Measurements from ENCODE around the gene IGFLR1.
"Not testable (repeated sequence)": the region's sequence is repeated elsewhere in the genome, so short reads cannot be mapped to it uniquely, and the experiment has no call there.

Gene IGFLR1

DNA sequence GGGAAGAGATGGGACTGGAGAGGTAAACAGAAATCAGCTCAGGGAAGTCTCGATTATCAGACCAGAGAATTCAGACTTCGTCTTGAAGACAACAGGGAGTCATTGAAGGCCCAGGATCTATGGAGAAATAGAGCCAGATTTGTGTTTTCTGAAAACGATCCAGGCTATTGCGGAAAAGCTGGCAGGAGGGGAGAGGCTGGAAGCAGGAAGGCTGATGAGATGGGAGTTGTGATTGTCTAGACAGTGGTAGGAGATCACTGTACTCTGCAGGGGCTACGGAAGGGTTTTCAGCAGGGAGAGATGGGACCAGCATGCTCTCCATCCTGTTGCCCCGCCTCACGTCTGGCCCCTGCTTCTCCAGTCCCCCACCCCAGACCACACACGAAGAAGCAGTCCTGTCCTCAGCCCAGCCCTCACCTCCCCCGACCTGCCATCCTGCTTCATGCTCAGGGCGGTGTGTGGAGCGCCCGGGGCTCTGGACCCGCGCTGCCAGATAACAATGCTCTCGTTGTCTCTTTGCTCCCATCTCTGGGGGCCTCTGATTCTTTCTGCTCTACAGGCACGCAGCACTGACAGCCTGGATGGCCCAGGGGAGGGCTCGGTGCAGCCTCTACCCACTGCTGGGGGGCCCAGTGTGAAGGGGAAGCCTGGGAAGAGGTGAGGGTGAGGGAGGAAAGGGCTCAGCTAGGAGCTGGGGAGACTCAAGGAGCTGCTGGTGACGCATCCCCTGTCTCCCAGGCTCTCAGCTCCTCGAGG is 35.0 kb upstream of the IGFLR1 start:
- no peak for DNase-seq

DNA sequence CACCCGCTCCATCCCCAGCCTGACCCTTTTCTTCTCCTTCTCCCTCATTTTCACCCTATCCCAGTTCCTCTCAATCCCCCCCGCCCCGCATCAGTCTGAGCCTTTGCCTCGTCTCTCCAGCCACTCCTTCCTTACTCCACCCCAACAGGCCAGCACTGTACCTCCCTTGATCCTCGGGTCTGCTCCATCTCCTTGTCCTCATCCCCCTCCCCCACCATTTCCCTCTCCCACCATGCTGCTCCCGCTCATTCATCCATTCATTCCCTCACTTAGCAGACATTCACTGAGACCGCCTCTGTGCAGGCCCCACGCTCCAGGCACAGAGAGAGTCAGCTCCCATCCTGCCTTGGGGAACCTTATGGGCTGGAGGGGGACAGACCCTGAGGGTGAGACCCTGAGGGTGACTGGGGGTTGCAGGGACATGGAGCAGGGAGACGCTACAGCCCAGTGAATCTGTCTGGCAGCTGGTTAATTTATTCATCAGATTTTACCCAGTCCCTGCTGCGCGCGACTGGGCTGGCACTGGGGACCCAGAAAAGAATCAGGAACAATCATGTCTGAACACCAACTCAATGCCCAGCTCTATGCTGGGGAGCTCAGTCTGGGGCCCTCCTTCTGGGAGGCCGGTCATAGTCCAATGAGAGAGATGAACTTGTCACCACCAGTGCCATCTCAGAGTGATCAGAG is 34.0 kb upstream of the IGFLR1 start:
- no peak for DNase-seq

DNA sequence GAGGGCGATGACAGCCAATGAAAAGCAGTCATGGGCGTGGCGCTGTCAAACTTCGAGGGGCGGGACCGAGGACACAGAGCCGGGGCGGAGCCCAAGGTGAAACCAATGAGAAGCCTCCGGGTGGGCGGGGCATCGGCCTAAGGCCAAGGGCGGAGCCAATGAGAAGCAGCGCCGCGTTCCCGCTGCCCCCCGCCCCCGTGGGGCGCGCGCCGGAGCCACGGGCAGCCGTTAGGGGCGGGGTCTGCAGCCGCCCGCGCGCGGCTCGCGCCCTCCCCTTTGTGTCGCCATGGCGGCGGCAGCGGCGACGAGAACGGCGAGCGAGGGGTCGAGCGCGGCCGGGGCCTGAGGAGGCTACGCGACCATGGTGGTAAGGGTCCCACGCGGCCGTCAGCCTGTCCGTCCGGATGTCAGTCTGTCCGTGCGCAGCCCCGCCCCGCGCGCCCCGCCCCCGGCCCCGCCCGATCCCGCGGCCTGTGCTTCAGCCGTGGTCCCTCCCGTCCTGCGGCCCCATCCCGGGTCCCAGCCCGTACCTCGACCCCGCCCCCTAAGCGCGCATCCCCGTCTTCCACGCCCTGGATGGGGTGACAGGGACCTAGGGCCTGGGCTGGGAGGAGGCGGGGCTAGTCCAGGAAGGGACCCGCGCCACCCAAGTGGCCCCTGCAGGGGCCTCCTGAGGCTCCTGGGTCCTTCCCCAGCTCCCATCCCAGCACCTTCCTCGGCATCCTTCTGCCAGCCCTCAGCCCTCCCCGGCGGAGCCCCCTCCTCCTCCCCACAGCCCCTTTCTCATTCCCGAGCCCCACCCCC is 33.2 kb upstream of the IGFLR1 start, which contains the start of gene ARHGAP33:
Gene ARHGAP33 (plus strand): TSS at position 267 of the 804 bp plus-strand sequence. CDS start 95 bp downstream, at position 362.
- peak; percentile 98 to 99 for DNase-seq

DNA sequence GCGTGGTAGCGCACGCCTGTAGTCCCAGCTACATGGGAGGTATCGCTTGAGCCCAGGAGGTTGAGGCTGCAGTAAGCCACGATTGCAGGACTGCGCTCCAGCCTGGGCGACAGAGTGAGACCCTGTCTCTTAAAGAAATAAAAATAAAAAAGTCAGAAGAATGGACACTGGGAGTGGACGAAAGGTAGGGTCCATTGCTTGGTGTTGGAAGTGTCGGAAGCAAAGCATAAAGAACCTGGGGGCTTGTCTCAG is 32.7 kb upstream of the IGFLR1 start:
- no peak for DNase-seq

DNA sequence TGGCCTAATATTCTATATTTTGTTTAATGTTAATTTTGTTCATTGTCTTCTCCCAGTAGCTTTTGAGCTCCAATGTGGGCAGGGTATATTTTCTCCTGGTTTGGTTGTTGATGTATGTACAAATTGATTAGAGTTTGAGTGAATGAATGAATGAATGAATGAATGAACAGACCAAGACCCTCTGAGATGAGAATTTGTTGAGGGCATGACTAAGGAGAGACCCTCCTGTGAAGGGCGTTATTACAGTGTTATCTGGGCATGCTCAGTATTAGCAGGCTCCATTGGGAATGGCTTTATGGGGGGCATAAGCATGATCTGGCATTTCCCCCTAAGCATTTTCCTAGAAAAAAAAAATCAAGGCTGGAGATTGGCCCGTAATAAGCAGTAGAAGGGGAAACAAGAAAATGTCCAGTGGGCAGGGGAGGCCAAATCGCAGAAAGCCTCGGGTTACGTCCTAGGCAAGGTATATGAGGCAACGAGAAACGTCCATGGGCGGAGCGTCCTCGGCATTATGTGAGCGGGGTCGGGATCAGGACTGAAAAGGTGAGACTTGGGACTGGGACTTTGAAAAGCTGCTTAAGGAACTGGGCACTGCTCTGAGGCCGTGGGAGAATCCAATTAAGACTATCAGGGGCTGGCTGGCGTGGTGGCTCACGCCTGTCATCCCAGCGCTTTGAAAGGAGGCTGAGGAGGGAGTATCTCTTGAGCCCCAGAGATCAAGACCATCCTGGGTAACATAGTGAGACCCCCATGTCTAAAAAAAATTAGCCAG is 32.2 kb upstream of the IGFLR1 start:
- DNase-seq, result no peak

DNA sequence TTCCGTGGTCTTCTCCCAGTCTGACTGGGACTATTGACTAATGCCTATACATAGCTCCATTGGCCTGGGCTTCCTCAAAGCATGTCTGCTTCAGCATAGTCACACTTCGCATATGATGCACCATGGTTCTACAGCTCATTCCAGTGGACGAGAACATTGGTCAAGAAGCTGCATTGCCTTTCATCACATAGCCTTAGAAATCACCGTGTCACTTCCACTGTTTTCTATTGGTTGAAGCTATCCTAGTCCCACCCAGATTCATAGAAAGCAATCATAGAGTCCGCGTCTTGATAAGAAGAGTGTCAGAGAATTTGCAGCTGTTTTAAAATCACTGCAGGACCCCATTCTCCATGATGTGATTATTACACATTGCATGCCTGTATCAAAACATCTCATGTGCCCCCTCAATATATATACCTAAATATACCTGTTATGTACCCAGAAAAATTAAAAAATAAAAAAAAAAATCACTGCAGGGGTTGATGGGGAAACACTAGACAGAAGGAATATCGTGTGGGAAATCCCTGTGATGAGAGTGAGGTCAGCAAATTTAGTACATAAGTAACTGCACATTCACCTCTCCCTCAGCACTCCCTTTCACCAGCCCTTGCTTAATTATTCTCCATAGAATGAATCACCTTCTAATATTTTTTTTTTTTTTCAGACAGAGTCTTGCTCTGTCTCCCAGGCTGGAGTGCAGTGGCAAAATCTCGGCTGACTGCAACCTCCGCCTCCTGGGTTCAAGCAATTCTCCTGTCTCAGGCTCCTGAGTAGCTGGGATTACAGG is 31.0 kb upstream of the IGFLR1 start:
- DNase-seq, result no peak

DNA sequence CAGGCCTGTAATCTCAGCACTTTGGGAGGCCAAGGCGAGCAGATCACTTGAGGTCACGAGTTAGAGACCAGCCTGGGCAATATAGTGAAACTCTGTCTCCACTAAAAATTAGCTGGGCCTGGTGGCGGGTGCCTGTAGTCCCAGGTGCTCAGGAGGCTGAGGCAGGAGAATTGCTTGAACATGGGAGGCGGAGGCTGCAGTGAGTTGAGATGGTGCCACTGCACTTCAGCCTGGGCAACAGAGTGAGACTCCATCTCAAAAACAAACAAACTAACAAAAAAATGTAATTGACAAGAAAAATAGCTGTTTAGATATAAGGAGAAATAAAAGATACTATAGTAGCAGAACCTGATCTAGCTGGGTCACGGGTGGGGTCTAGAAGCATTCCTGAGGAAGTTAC is 30.1 kb upstream of the IGFLR1 start:
- DNase-seq, result not testable (repeated sequence)

DNA sequence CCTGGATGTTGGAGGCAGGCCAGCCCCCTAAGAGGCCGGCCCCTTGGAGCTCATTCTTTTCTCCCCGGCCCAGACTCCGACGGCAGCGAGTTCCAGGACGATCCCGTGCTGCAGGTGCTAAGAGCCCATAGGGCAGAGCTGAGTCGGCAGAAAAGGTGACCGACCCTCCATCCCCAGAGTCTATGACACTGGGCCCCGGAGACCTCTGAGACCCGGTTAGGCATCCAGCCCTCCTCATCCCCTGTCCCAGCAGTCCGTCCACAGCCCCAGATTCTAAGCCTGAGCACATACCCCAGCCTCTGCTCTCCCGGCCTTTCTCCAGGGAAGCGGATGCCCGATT is 25.8 kb upstream of the IGFLR1 start:
- DNase-seq, result no peak

DNA sequence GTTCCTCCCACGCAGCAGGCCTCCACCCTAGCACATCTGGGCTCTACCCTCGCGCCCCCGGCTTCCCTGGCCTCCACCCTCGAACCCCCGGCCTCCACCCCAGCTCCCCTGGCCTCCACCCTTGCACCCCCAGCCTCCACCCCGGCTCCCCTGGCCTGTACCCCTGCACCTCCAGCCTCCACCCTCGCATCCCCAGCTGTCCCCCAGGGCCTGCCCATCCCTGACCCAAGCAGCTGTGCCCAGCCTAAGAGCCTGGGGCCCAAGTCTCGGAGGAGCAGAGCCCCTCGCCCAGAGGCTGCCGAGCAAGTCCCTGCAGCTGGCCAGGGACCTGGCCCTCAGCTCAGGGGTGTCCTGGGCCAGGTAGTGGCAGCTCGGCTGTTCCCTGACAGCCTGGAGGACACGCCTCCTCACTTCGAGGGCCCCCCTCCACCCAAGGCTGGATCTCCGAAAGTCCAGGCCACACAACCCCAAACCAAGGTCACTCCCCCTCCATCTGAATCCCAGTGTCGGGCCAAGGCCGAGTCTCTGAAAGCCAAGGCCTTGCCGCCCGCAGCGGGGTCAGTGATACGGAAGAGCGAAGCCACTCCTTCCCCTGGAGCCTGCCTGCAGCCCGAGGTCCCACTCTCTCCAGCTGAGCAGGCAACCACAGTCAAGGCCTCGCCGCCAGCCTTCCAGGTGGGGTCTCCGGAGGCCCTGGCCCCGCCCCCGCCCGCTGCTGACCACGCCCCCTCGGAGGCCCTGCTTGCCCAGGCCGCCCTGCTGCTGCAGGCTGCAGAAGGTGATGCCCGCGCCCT is 25.2 kb upstream of the IGFLR1 start:
- no peak for DNase-seq

DNA sequence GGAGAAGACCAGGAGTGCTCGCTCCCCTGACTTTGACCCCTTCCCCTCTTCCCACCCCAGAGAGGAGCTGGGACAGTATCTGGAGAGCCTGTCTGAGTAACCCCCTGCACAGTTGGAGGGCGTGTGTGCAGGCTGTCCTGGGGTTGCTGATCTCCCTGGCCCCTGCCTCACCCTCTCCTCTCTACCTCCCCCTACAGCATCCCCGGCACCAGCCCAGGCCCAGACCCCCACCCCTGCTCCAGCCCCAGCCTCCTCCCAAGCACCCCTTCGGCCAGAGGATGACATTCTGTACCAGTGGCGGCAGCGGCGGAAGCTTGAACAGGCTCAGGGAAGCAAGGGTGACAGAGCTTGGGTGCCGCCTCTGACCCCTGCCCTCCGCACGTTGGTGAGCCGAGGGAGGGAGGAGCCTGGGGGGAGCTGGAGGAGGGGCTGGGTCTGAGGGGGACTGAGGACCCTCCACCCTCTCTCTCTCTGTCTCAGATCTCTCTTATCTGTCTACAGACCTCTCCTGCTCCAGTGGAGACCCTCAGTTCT is 24.4 kb upstream of the IGFLR1 start:
- DNase-seq, result no peak

DNA sequence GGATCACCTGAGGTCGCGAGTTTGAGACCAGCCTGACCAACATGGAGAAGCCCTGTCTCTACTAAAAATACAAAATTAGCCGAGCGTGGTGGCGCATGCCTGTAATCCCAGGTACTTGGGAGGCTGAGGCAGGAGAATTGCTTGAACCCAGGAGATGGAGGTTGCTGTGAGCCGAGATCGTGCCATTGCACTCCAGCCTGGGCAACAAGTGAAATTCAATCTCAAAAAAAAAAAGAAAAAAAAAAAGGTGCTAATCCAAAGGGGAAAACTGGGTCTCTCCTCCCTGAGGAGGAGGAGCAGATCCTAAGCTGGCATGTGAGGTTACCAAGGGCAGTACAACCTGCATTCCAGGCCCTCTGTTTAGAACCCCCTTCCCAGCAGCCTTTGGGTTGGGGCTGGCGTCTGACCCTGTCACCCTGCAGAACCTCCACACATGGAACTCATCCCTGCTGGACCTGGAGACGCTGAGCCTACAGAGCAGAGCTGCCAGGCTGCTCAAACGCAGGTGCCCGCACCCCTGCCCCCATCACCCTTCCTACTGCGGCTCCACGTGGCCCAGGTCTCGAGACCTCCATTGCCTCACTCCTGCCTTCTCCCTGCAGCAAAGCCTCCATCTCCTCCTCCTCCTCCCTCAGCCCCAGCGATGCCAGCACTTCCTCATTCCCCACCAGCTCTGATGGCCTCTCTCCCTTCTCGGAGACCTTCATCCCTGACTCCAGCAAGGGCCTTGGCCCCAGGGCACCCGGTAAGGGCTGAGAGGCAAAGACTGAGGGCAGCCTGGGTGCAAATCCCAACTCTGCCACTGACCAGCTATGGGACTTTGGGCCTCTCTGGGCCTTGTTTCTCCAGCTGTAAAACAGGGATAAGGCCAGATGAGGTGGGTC is 22.4 kb upstream of the IGFLR1 start:
- DNase-seq, result no peak

DNA sequence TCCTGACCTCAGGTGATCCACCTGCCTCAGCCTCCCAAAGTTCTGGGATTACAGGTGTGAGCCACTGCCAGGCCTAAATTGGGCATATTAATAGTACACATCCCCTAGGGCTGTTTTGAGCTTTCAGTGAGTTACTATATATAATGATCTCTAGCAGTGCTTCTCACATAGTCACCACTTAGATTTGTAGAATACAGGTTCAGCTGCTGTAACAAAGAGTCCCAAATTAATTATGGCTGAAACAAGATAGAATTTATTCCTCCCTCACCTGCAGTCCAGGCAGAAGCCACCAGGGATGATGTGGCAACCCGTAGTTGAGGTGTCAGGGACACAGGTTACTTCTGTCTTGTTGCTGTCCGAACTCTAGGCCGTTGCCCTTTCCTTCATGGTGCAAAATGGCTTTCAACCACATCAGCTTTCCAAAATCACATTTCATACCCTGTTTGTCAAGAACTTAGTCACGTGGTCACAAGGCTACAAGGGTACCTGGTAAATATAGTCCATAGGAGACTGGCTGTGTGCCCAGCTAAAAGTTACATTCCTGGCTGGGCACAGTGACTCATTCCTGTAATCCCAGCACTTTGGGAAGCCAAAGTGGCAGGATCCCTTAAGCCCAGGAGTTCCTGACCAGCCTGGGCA is 18.6 kb upstream of the IGFLR1 start:
- DNase-seq, result no peak

DNA sequence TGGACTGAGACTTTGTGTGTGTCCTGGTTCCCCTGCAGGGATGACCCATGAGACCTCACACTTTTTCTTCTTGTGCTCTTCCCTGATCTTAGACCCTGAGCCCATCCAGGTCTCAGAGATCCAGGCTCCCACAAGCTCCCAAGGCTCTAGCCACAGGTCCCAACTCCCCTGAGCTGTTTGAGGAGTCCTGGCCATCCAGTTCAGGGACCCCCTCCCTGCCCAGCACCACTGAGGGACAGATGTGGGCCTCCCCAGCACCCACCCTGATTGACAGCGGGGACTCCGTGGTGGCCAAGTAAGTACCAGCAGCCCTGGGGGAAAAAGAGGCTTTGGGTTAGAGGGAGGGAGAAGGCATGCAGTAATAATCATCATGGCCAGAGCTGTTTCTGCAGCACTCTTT is 17.4 kb upstream of the IGFLR1 start:
- no peak for DNase-seq

DNA sequence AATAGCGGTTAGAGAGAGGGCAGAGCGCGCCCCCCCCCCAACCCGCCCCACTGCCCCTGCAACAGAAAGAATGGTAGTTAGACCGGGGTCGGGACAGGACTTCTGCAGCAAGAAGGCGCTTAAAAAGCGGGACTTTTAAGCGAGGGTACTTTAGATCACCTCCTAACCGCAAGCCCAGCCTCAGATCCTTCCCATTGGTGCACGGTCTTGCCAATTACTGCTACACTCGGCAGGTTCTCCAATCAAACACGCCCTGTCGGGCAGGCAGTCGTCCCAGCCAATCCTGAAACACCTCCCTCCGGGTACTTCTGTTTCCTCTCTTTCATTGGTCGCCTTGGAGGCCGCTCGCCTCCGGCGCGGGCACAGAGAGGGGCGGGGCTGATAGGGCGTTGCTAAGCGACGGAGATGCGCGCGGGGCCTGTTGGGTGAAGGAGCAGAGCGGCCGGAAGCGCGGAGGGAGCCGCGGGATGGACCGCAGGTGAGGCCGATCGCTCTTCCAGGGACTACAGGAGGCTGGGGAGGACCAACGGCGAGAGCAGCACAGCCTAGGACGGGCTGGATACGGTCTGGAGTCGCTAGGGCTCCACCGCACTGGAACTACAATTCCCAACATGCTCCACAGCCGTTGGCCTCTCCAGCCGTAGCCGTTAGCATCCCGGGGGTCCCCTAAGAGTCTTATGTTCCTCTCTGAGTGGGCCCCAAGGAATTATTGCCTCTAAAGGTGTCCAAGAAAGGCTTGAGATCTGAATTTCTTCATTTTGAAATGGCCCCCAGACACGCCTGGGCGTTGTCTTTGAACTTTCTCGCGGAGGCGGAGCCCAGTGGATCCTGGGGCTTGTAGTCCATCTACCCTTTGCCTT is 15.7 kb upstream of the IGFLR1 start, which contains the start of gene PROSER3:
Gene PROSER3 (plus strand): TSS at position 428 of the 860 bp plus-strand sequence. CDS start 40 bp downstream, at position 468.
- DNase-seq, result peak; percentile 99 to 100

DNA sequence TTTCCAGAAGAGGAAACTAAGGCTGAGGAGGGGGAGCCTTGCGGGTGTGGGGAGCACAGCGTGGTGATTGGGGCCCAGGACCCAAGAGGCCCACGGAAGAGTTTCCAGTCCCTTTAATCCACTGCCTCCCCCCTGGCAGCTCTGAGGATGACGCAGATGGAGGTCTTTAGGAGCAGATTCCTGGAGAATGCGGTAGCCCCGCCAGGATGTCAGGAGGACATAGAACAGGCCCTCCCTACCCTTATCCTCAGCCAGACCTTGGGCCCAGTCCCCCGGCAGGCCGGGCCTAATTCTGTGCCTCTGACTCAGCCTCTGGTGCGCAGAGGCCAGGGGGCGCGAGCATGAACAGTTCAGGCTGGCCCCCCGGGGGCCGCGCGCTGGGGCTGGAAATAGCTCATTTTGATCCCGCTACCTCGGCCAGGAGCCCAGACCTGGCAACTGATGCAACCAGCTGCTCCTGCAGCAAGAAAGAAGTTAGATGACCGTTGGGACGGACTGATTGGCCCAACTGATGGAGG is 15.0 kb upstream of the IGFLR1 start:
- DNase-seq, result no peak

DNA sequence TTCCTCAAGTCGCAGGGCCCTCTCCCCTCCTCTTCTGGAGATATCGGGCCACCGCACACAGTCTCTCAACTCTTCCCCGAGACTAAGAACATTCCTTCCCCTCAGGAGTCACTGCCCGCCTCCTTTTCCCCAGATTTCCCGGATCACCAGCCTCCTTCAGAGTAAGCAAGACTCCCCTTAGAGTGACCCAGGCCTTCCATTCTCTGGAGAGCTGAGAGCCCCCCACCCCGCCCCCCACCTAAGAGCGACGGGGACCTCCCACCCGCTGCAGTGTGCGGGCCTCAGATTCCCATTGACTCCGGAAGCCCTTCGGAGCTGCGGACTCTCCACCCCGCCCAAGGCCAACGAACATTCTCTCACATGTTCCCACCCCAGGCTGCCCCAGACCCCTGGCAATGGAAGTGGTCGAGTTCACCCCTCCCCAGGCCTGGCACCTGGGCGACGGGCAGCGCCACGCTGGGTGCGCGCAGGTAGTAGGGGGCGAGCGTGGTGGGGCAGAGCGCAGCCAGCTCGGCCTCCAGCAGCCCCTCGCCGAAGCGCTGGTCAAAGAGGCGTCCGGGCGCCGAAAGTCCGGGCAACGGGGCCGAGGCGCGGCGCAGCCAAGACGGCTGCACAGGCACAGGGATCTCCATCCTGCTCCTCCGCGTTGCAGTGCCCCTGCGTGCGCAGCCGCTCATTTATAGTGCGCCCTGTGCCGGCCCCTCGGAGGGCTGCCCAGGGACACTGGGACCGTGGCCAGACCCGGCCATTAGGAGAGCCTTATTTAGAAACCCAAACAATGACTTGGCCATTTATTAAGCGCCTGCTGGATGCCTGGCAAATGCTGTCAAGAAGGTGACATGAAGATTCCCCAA is 14.4 kb upstream of the IGFLR1 start, which contains the start of gene HSPB6:
Gene HSPB6 (minus strand): TSS at position 653 of the 854 bp plus-strand sequence. CDS start 21 bp downstream, at position 632.
- DNase-seq, result no peak

Measured in CD4-positive, alpha-beta T cell treated with Interferon alpha-2 for 1 hour (primary cell).